HepG2 (cell line): Measurements from ENCODE around the gene CALR. TPM values are rescaled to one million over a fixed set of nuclear protein-coding genes. Genes with fewer than 3 reads are reported as not detected.
A peak's percentile ranks its signal among the peaks of the same experiment; 100 is the strongest.

Source experiments
- ATF2 ChIP-seq: sonication (generic); formaldehyde crosslinking; IDR thresholded peaks from 2 replicates; pipeline ENCODE4 v1.4.0; 2020; ENCODE audit warnings: missing genetic modification reagents
- HIVEP1 ChIP-seq: sonication (generic); formaldehyde crosslinking; IDR thresholded peaks from 2 replicates; pipeline ENCODE4 v1.4.0; 2020; ENCODE audit warnings: mild to moderate bottlenecking, missing genetic modification reagents
- MYPOP ChIP-seq: sonication (generic); formaldehyde crosslinking; IDR thresholded peaks from 2 replicates; pipeline ENCODE4 v1.8.1; 2023; ENCODE audit warnings: mild to moderate bottlenecking, moderate library complexity, missing genetic modification reagents
- SAFB2 ChIP-seq: sonication (generic); formaldehyde crosslinking; IDR thresholded peaks from 2 replicates; pipeline ENCODE4 v1.5.1; 2020; ENCODE audit warnings: missing genetic modification reagents, low read depth, mild to moderate bottlenecking, borderline replicate concordance
- SMARCE1 ChIP-seq: fragments of 450-650 bp; IDR thresholded peaks from 2 replicates; pipeline ENCODE4 v1.6.1; 2017; ENCODE audit warnings: borderline replicate concordance
- STAT6 ChIP-seq: sonication (generic); formaldehyde crosslinking; IDR thresholded peaks from 2 replicates; pipeline ENCODE4 v1.4.0; 2020; ENCODE audit warnings: missing genetic modification reagents, mild to moderate bottlenecking, borderline replicate concordance
- SYNCRIP ChIP-seq: fragments of 200-400 bp; formaldehyde crosslinking; IDR thresholded peaks from 2 replicates; pipeline ENCODE4 v1.6.1; 2018; ENCODE audit warnings: mild to moderate bottlenecking, low read depth, low read length; ENCODE audit not compliant: insufficient read depth
- ZNF260 ChIP-seq: sonication (generic); formaldehyde crosslinking; IDR thresholded peaks from 2 replicates; pipeline ENCODE4 v1.4.0; 2020; ENCODE audit warnings: missing genetic modification reagents, low read depth, mild to moderate bottlenecking, borderline replicate concordance
- ZNF564 ChIP-seq: sonication (generic); formaldehyde crosslinking; IDR thresholded peaks from 2 replicates; pipeline ENCODE4 v1.8.1; 2023; ENCODE audit warnings: mild to moderate bottlenecking, missing genetic modification reagents
- ZNF704 ChIP-seq: sonication (generic); formaldehyde crosslinking; IDR thresholded peaks from 2 replicates; pipeline ENCODE4 v1.8.1; 2023; ENCODE audit warnings: mild to moderate bottlenecking, inconsistent platforms, moderate library complexity, missing genetic modification reagents, borderline replicate concordance
- ZNF713 ChIP-seq: sonication (generic); formaldehyde crosslinking; IDR thresholded peaks from 2 replicates; pipeline ENCODE4 v1.4.0; 2020; ENCODE audit warnings: mild to moderate bottlenecking, missing genetic modification reagents
- ZNF740 ChIP-seq: sonication (generic); formaldehyde crosslinking; IDR thresholded peaks from 2 replicates; pipeline ENCODE4 v1.4.0; 2020; ENCODE audit warnings: missing genetic modification reagents
- ZNF776 ChIP-seq: sonication (generic); formaldehyde crosslinking; IDR thresholded peaks from 2 replicates; pipeline ENCODE4 v1.4.0; 2020; ENCODE audit warnings: mild to moderate bottlenecking, missing genetic modification reagents
- ZNF780A ChIP-seq: sonication (generic); formaldehyde crosslinking; IDR thresholded peaks from 2 replicates; pipeline ENCODE4 v1.8.0; 2022; ENCODE audit warnings: mild to moderate bottlenecking, missing genetic modification reagents, moderate library complexity
- ZXDC ChIP-seq: sonication (generic); formaldehyde crosslinking; IDR thresholded peaks from 2 replicates; pipeline ENCODE4 v1.5.0; 2020; ENCODE audit warnings: mild to moderate bottlenecking, missing genetic modification reagents
- polyA plus RNA-seq, 8 experiments: library from polyadenylated mRNA; depleted of rRNA in 3 of 8; stranded (reverse) in 7 of 8; unstranded in 1 of 8; fragments of >200 nt; fragmentation: Illumina TruSeq in 4 of 8; extraction: Trizol in 4 of 8; gene quantifications; 2 replicates each; pipeline versions ENCODE4 v1.2.1 to v1.2.3, GENCODE V29; 2011 to 2016; ENCODE audit warnings: low read depth in 4 of 8, missing spikeins in 1 of 8, mixed read lengths in 1 of 8; ENCODE audit not compliant: insufficient read depth in 1 of 8
- total RNA-seq, 5 experiments: library from RNA; depleted of rRNA; stranded (reverse); fragments of >200 nt; fragmentation: Illumina TruSeq; extraction: Trizol; gene quantifications; 2 replicates each; pipeline ENCODE4 v1.2.3, GENCODE V29; 2016; ENCODE audit warnings: low read depth in 1 of 5

Gene CALR
- total and polyA plus RNA-seq, 2 of the 13 experiments (the other 11 are each of a cell fraction or from before 2014, with no cell fraction given) = 898 to 934 TPM

- TF ChIP-seq MYPOP (CRISPR knock-in tag) (0 out of 2 replicates have a peak, but pooled peaks have one; percentile 31), SMARCE1 (no peak), ZNF564 (CRISPR knock-in tag) (no peak), ZNF740 (CRISPR knock-in tag) (no peak), SYNCRIP (no peak), ZNF713 (CRISPR knock-in tag) (0 out of 2 replicates have a peak, but pooled peaks have one; percentile 78), ZNF704 (CRISPR knock-in tag) (0 out of 2 replicates have a peak, but pooled peaks have one; percentile 45), ZXDC (no peak), ZNF776 (peak; percentile 77), SAFB2 (0 out of 2 replicates have a peak, but pooled peaks have one; percentile 59), STAT6 (CRISPR knock-in tag) (no peak), ATF2 (no peak), ZNF780A (no peak), ZNF260 (CRISPR knock-in tag) (no peak), HIVEP1 (CRISPR knock-in tag) (peak; percentile 67)
These were observed 47.4 kb upstream of the CALR start, which contains the start of gene GCDH (continued) for GRCh38 chr19:12890787-12891552.
